Measurements from ENCODE around the gene NACC1. TPM values are rescaled to one million over a fixed set of nuclear protein-coding genes. Genes with fewer than 3 reads are reported as not detected.

The NACC1 gene
- total RNA-seq, 4 donors from 2014 or later: 31.6 to 54.2 (median 36.5) TPM

DNA sequence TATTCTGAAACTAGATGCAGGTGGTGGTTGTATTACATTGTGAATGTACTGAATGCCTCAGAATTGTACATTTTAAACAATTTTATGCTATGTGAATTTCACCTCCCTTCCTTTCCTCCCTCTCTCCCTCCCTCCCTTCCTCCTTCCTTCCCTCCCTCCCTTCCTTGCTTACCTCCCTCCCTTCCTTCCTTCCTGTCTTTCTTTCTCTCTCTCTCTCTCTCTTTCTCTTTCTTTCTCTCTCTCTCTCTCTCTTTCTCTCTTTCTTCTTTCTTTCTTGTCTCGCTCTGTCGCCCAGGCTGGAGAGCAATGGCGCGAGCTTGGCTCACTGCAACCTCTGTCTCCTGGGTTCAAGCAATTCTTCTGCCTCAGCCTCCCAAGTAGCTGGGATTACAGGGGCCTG lies 69.4 kb downstream of the NACC1 start:
- Histone ChIP-seq H3K27ac (no peak overlapping the region), H3K9me3 (no peaks in the 10 kb centered on the region), H3K36me3 (no peaks in the 10 kb centered on the region), H3K4me1 (peaks cover 0 to 18% (median 7%) of the 10 kb centered on the region in 4 donors), H3K4me3 (no peak overlapping the region), H3K27me3 (no peaks in the 10 kb centered on the region)
- DNase-seq: no peak
- intact Hi-C loops (cut with DNase I; ENCODE audit: low total_unique reads): no loop called here
- in situ Hi-C loops (cut with MboI; ENCODE audit: low pct_ligation_motif_present in 1 of 4, low pct_unique_long_range_greater_than_20kb in 1 of 4, low sequenced_read_pairs in 3 of 4): no loop called here
- 92 to 100% methylated on average over 1 to 4 of the region's 4 CpGs for WGBS, 2 donors (ENCODE audit: low coverage in 1 of 2)
- TF ChIP-seq EP300 (IDR thresholded peaks at IDR 0.05; ENCODE audit: low read depth) (no peak), POLR2AphosphoS5 (IDR thresholded peaks at IDR 0.05) (no peak), CTCF (IDR thresholded peaks at IDR 0.05) (no peak), POLR2A (IDR thresholded peaks at IDR 0.05) (no peak)

DNA sequence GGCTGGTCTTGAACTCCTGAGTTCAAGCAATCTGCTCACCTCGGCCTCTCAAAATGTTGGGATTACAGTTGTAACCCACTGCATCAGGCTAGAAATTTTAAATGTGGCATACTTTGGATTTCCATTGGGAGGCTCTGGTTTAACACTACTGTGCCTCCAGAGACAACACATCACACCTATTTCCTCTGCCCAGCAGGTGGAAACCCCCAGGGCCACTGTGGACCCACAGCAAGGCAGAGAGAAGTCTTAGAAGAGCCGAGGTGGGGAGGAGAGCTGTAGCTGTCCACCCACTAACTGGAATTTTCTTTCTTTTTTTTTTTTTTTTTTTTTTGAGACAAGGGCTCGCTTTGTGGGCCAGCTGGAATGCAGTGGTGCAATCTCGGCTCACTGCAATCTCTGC lies 71.5 kb downstream of the NACC1 start:
- no peak overlapping the region for H3K27ac ChIP-seq
- no peak for DNase-seq
- in situ Hi-C loops (cut with MboI; ENCODE audit: low pct_ligation_motif_present in 1 of 4, low pct_unique_long_range_greater_than_20kb in 1 of 4, low sequenced_read_pairs in 3 of 4) (no loop called here), intact Hi-C loops (cut with DNase I; ENCODE audit: low total_unique reads) (no loop called here)
- H3K27me3 ChIP-seq: no peaks in the 10 kb centered on the region
- no peak overlapping the region for H3K4me3 ChIP-seq
- 76 to 85% methylated on average over 3 to 4 of the region's 4 CpGs for WGBS, 2 donors (ENCODE audit: low coverage in 1 of 2)
- H3K9me3 ChIP-seq: no peaks in the 10 kb centered on the region
- peaks cover 0 to 30% (median 14%) of the 10 kb centered on the region in 4 donors for H3K4me1 ChIP-seq
- H3K36me3 ChIP-seq: no peaks in the 10 kb centered on the region
- TF ChIP-seq CTCF (IDR thresholded peaks at IDR 0.05) (no peak), EP300 (IDR thresholded peaks at IDR 0.05; ENCODE audit: low read depth) (no peak), POLR2AphosphoS5 (IDR thresholded peaks at IDR 0.05) (no peak), POLR2A (IDR thresholded peaks at IDR 0.05) (no peak)

Other genes with a start within 250 kb of the NACC1 start
- gene DNASE2, start 236.8 kb upstream of the NACC1 start, total RNA-seq: 10 to 100 TPM; 24.6 to 34.4 (median 34.4) TPM
- gene KLF1, start 231.1 kb upstream of the NACC1 start, total RNA-seq: under 1 TPM in 1 of 4 donors, not detected in 3; 0.32 TPM
- 10 to 100 TPM in 3 of 4 donors, 1 to 10 TPM in 1; 1.9 to 43.4 (median 33.2) TPM for gene GCDH, start 227.1 kb upstream of the NACC1 start, total RNA-seq
- gene SYCE2, start 199.0 kb upstream of the NACC1 start, total RNA-seq: under 1 TPM in 1 of 4 donors, not detected in 3; 0.68 TPM
- gene FARSA, start 184.6 kb upstream of the NACC1 start, total RNA-seq: 10 to 100 TPM; 18.0 to 40.8 (median 32.6) TPM
- gene CALR, start 179.7 kb upstream of the NACC1 start, total RNA-seq: 100 to 1,000 TPM; 181 to 444 (median 317) TPM
- gene RAD23A, start 172.4 kb upstream of the NACC1 start, total RNA-seq: 10 to 100 TPM; 57.9 to 87.9 (median 75.9) TPM
- 10 to 100 TPM; 28.6 to 55.0 (median 33.6) TPM for gene GADD45GIP1, start 161.0 kb upstream of the NACC1 start, total RNA-seq
- under 1 TPM in 2 of 4 donors, not detected in 2; 0.27 to 0.32 TPM for gene DAND5, start 148.7 kb upstream of the NACC1 start, total RNA-seq
- gene NFIX, start 122.8 kb upstream of the NACC1 start, total RNA-seq: 10 to 100 TPM; 25.4 to 53.1 (median 29.3) TPM
- 10 to 100 TPM in 3 of 4 donors, 1 to 10 TPM in 1; 4.5 to 33.4 (median 16.7) TPM for gene LYL1, start 15.4 kb upstream of the NACC1 start, total RNA-seq
- gene TRMT1, start 1.5 kb upstream of the NACC1 start, total RNA-seq: 100 to 1,000 TPM in 1 of 4 donors, 10 to 100 TPM in 3; 26.6 to 199 (median 60.7) TPM
- 100 to 1,000 TPM in 1 of 4 donors, 10 to 100 TPM in 3; 69.7 to 164 (median 84.2) TPM for gene STX10, start 32.1 kb downstream of the NACC1 start, total RNA-seq
- 100 to 1,000 TPM; 184 to 503 (median 244) TPM for gene IER2, start 32.1 kb downstream of the NACC1 start, total RNA-seq

All from transverse colon (tissue), 4 donors.